Measurements from ENCODE around the gene DTX2.
"Not testable (repeated sequence)": the region's sequence is repeated elsewhere in the genome, so short reads cannot be mapped to it uniquely, and the experiment has no call there.

Gene DTX2

DNA sequence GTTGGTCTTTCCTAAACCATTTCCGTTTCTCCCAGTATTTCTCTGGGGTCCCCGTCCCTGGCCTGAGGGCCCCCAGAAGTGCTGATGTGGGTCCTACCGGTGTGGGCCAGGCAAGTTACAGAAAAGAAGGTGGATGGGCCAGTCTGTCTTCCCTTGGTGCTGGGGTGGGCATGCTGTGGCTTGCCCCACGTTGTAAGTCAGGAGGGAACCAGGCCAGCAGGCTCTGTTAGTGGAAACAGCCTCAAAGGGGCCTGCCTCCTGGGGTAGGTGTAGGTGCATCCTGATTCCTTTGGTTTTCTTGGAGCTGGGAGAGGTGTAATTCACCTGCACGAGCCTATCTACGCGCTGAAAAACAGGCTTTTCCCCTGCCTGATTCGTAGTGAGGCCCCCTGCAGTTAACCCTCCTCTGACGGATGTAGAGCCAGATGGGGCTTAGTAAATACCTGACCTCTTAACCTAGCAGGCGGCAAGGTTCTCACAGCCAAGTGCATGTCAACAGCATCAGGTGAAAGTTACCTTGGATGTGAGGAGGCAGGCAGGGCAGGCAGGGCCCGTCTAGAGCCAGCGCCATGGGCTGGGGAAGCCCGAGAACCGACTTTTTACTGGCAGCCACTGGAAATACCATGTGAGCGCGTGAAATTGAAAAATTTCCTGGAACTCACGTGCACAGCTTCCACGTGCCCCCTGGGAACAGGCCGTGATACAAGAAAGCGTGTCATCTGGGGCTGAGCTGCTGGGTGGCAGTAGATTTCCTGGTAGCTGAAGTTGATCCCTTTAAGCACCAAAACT, 24.5 kb downstream of the DTX2 start:
- peak overlapping the region; percentile 51 for H3K4me2 ChIP-seq
- not testable (repeated sequence) for H3K27me3 ChIP-seq, H3K27ac ChIP-seq, H3K9ac ChIP-seq, H3K4me3 ChIP-seq, H3K9me3 ChIP-seq, H4K20me1 ChIP-seq, H3K4me1 ChIP-seq
- H3K36me3 ChIP-seq: peaks cover 17% of the 10 kb centered on the region

DNA sequence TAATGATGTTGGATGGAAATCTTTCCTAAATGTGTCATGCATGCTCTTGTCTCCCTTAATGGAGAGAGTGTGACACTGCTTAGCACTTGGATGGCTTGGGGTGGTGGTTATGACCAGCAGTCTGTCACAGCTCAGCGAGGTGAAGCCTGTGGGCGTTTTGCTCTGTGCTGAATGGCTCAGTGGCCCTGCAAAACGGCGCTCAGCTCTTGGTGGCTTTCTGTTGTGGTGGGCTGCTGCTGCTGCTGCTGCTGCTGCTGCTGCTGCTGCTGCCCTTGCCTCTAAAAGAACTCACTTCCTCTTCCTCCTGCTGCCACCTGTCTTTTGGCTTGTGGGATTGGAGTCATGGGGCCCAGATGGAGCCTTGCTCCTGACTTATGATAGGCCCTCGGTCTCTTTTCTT, 25.1 kb downstream of the DTX2 start:
- H3K4me3 ChIP-seq, H3K9ac ChIP-seq, H3K27ac ChIP-seq, H3K9me3 ChIP-seq, H3K4me1 ChIP-seq, H3K27me3 ChIP-seq, H4K20me1 ChIP-seq, H3K4me2 ChIP-seq: not testable (repeated sequence)
- H3K36me3 ChIP-seq: peaks cover 16% of the 10 kb centered on the region

DNA sequence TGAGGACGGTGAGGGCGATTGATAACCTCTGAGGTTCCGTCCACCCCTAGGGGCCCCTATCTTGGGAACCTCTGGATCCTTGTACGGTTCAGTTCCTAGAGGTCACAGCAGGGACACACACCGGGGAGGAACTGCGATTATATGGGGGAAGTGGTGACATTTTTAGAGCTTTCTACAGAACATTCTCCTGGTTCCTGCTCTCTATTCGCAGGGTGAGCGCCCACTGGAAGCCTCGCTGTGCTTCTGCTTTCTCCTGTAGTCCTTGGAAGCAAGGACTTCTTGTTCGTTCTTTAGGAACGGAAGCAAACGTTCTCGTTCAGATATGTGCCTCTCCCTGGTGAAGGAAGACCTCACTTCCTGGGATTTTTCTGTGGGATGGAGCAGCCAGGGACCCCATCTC, 26.5 kb downstream of the DTX2 start:
- H3K4me3 ChIP-seq, H3K36me3 ChIP-seq, H3K4me2 ChIP-seq: not testable (repeated sequence)

DNA sequence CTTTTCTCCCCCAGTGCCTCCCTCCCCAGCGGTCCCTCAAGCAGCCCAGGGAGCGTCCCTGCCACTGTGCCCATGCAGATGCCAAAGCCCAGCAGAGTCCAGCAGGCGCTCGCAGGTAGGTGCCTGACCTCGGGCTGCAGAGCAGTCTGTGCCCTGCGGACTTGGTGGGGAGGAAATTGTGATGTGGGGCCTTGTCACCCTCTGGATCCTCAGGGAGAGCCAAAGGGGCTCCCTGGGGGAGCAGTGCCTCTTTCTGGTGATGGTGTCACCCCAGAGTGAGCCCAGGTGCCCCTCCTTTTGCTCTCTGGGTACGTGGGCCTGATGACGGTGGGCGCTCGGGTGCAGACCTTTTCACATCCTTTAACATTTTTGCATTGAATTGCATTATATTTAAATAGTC, 30.6 kb downstream of the DTX2 start:
- not testable (repeated sequence) for H3K27ac ChIP-seq, H3K9ac ChIP-seq

More for the DNA sequence above, 26.5 kb downstream of the DTX2 start:
- not testable (repeated sequence) for H3K27ac ChIP-seq, H3K27me3 ChIP-seq, H3K9me3 ChIP-seq, H3K4me1 ChIP-seq, H4K20me1 ChIP-seq, H3K9ac ChIP-seq

DNA sequence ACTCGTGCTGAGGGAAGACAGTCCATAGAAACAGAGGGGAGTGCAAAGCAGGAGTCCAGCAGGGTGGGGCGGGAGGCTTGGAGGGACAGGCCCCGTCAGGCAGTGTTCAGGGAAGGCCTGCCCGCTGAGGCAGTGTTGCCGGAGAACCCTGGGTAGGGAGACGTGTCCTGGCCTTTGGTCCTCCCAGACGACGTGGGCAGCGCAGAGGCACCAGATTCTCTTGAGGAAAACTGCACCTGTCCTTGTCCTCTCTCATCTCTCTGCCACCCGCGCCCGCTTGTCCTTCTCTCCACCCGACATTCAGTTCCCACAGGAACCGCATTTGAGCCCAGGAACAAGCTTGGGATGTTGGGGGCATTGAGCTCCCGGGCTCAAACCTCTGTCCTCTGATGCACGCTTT, 34.2 kb downstream of the DTX2 start:
- not testable (repeated sequence) for H3K27me3 ChIP-seq, H4K20me1 ChIP-seq, H3K9me3 ChIP-seq, H3K4me2 ChIP-seq, H3K9ac ChIP-seq, H3K27ac ChIP-seq, H3K4me1 ChIP-seq, H3K4me3 ChIP-seq, H3K36me3 ChIP-seq

More for the DNA sequence above, 30.6 kb downstream of the DTX2 start:
- not testable (repeated sequence) for H4K20me1 ChIP-seq, H3K4me1 ChIP-seq, H3K4me3 ChIP-seq, H3K27me3 ChIP-seq, H3K36me3 ChIP-seq, H3K9me3 ChIP-seq
- peak overlapping the region; percentile 48 for H3K4me2 ChIP-seq

DNA sequence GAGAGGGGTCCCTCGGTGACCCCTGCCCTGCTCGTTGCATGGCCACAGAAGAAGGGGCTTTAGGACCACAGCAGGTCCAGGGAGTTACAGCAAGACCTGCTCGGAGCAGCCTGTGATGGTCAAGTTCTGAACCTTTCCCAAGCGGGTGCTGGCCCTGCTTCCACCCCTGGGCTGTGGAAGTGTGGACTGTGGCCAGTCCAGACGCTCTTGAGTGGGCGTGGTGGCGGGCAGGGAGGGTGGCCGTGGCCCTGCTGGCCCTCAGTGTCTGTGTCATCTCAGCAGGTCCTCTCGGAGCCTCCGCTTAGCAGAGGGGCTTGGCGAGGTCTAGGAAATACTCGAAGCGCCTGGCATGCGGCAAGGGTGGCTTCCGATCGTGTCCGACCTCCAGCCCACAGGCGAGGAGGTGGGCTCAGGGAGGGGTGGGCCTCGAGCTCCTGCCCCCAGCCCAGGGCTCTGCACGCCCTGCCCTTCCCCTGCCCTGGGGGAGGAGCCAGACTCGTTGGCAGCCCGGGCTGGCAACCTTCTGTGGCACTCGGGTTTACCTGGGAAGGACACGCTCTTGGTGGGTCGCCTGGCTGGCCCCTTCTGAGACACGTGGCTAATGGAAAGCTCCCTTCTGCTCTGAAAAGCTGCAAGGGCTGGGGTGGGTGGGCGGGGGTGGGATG, 36.5 kb downstream of the DTX2 start:
- not testable (repeated sequence) for H3K9me3 ChIP-seq, H3K4me2 ChIP-seq, H3K27me3 ChIP-seq, H3K4me3 ChIP-seq, H3K27ac ChIP-seq, H4K20me1 ChIP-seq, H3K4me1 ChIP-seq, H3K9ac ChIP-seq
- H3K36me3 ChIP-seq: peaks cover 18% of the 10 kb centered on the region; the same call in 1 of the 2 replicates

DNA sequence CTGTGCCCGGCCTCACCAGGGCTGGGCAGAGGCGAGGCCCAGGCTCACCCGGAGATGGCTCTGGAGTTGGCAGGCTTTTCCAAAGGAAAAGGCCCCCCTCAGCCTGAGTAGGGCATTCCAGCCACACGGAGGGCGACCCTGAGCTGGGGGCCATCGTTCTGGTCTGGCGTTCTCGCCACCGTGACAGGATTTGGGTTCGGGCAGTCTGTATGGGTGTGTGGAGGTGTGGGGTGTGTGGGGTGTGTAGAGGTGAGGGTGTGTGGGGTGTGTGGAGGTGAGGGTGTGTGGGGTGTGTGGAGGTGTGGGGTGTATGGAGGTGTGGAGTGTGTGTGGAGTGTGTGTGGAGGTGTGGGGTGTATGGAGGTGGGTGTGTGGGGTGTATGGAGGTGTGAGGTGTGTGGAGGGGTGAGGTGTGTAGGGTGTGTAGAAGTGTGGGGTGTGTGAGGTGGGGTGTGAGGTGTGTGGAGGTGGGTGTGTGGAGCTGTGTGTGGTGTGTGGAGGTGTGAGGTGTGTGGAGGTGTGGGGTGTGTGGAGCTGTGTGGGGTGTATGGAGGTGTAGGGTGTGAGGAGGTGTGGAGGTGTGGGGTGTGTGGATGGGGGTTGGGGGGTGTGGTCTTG, 37.2 kb downstream of the DTX2 start:
- H3K4me3 ChIP-seq, H4K20me1 ChIP-seq, H3K4me2 ChIP-seq, H3K4me1 ChIP-seq, H3K9ac ChIP-seq, H3K27me3 ChIP-seq, H3K9me3 ChIP-seq, H3K27ac ChIP-seq: not testable (repeated sequence)
- H3K36me3 ChIP-seq: peaks cover 21% of the 10 kb centered on the region; the same call in 1 of the 2 replicates

DNA sequence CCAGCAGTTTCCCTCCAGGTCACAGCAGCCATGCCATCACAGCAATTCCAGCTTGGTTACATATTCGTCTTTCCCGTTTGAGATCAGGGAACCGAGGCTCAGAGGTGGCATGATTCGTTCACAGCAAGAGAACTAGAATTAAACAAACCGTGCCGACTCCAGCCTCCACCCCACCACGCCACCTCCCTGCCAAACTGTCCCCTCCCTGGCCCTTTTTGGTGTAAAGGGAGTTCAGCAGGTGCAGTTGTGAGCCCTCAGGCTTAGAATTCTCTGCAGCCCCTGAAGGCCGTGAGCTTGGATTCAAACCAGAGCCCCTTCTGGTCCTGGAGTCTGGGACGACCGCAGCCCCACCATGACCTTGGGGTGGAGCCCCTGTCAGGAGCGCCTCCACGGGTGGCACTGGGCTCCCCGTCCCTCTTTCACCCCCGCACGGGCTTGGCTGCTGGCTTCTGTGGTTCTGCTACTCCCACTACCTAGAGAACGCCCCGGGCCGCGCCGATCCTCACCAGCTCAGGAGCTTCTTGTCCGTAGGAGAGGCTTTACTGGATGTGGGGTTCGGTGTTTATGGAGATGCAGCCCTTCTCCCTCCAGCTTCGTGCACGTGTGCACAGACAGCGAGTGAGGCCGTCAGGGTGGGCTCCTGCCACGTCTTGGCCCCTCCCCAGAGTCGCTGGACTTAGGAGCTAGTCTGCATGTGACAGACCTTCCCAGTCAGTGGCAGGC, 37.9 kb downstream of the DTX2 start:
- H3K36me3 ChIP-seq: peaks cover 21% of the 10 kb centered on the region; the same call in 1 of the 2 replicates
- H3K27ac ChIP-seq, H3K4me2 ChIP-seq, H3K4me3 ChIP-seq, H3K4me1 ChIP-seq, H3K9ac ChIP-seq, H3K9me3 ChIP-seq, H4K20me1 ChIP-seq, H3K27me3 ChIP-seq: not testable (repeated sequence)

DNA sequence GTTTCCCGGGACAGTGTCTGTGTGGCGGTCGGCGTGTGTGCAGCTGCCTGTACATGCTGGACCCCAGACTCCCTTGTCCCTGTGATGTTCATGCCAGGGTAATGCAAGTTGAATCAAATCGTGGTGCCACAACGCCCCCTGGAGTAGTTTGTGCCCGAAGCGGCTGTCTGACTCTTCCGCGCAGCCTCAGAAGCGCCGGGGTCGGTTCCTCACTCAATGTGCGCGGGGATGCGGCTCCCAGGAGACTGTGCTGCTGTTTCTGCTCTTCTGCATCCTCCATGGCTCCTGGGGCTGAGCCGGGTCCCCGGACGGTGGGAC, 38.4 kb downstream of the DTX2 start:
- not testable (repeated sequence) for H3K27ac ChIP-seq, H3K4me2 ChIP-seq, H3K27me3 ChIP-seq, H3K4me3 ChIP-seq, H3K4me1 ChIP-seq, H4K20me1 ChIP-seq, H3K9me3 ChIP-seq, H3K9ac ChIP-seq
- H3K36me3 ChIP-seq: peaks cover 21% of the 10 kb centered on the region; the same call in 1 of the 2 replicates

DNA sequence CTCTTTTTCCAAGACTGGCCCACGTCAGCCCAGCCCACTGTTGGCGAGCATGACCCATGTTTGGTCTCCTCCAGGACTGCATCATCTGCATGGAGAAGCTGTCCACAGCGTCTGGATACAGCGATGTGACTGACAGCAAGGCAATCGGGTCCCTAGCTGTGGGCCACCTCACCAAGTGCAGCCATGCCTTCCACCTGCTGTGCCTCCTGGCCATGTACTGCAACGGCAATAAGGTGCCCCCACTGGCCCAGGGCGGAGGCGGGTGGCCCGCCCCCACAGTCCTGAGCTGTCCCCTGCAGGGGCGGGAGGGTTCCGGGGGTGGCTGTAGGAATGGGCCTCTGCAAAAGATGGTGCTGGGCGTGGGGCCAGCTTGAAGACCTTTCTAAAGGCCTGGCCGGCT, 40.7 kb downstream of the DTX2 start:
- H3K4me3 ChIP-seq, H3K4me1 ChIP-seq, H3K9ac ChIP-seq, H4K20me1 ChIP-seq, H3K4me2 ChIP-seq, H3K9me3 ChIP-seq, H3K27ac ChIP-seq, H3K27me3 ChIP-seq: not testable (repeated sequence)
- H3K36me3 ChIP-seq: peaks cover 43% of the 10 kb centered on the region

DNA sequence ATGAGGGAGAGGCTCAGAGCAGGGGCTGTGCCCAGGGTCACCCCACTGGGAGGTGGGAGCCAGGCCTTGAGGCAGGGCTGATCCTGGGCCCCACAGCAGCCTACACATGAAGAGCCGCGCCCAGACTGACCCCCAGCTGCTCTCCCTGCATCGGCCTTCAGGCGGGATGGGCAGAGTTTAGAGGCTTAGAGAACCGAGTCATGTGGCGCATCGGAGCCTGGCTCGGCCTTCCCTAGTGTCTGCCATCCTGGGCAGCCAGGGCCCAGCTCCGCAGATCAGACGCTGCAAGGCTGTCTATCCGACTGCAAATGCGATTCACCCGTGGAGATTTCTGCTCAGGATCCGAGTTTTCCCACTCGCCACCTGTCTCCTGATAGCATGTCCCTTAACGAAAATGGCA, 41.3 kb downstream of the DTX2 start:
- not testable (repeated sequence) for H3K4me1 ChIP-seq, H3K9ac ChIP-seq, H3K27me3 ChIP-seq, H3K4me3 ChIP-seq, H3K9me3 ChIP-seq, H3K27ac ChIP-seq, H4K20me1 ChIP-seq, H3K4me2 ChIP-seq
- H3K36me3 ChIP-seq: peaks cover 49% of the 10 kb centered on the region

DNA sequence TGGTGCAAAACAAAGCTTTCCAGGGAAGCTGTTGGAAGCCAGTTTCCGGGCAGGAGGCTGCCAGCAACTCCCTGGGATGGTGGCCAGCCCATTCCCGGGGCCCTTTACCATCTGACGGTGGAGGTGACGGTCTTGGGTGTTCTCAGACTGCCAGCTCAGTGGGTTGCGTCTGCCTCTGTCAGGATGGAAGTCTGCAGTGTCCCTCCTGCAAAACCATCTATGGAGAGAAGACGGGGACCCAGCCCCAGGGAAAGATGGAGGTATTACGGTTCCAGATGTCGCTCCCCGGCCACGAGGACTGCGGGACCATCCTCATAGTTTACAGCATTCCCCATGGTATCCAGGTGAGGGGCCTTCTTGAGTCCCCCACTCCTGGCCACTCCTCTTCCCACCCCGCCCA, 41.7 kb downstream of the DTX2 start:
- H3K27ac ChIP-seq, H3K27me3 ChIP-seq, H3K4me1 ChIP-seq, H3K9me3 ChIP-seq, H3K9ac ChIP-seq, H4K20me1 ChIP-seq, H3K4me2 ChIP-seq, H3K4me3 ChIP-seq: not testable (repeated sequence)
- peaks cover 52% of the 10 kb centered on the region for H3K36me3 ChIP-seq

DNA sequence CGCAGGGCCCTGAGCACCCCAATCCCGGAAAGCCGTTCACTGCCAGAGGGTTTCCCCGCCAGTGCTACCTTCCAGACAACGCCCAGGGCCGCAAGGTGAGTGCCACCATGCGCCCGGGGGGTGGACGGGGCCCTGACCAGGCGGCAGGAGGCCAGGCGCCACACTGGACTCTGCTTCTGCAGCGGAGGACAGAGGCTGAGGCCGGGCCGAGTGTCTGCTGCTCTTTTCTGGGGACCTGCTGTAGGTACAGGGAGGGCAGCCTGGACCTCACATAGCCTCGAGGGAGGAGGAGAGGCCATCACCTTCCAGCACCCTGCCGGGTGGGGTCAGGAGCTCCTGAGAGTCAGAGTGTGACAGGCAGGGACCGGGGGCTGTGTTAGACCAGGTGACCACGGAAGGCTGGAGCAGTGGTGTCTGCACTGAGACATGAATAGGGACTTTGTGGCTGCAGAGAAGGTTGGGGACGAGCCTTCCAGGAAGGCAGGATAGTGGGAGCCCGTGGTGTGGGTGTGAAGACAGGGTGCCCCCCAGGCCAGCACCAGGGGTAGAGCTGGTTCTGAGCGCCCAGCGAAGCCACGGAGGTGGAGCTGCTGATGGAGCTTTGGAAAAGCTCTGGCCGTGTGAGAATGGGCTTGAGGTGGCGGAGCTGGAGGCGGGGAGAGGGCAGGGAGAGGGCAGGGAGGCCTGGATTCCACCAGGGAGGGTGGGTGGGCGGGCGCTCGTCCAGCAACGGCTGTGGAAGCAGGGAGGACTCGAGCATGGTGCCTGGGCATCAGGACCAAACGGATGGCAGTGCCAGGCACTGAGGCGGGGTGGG, 43.0 kb downstream of the DTX2 start:
- H3K27me3 ChIP-seq, H3K9ac ChIP-seq, H3K4me2 ChIP-seq, H3K9me3 ChIP-seq, H3K4me1 ChIP-seq, H3K27ac ChIP-seq, H3K4me3 ChIP-seq, H4K20me1 ChIP-seq: not testable (repeated sequence)
- peaks cover 52% of the 10 kb centered on the region for H3K36me3 ChIP-seq

All from BLaER1 (cell line).